Activated CD8-positive, alpha-beta T cell treated with anti-CD3 and anti-CD28 coated beads for 36 hours (primary cell): ENCODE data around the gene COL9A1. TPM values are rescaled to one million over a fixed set of nuclear protein-coding genes. Genes with fewer than 3 reads are reported as not detected.

Experiments used
- ATAC-seq: fragments of 200-7000 bp; cut with Tn5 transposase; one replicate; pipeline ENCODE4 v1.10.0; 2021; ENCODE audit warnings: mild to moderate bottlenecking, moderate library complexity
- CTCF ChIA-PET: fragments of 350-600 bp; sonication (Branson Sonifier 250); formaldehyde crosslinking; loops from one replicate; lab custom pipeline; 2021; ENCODE audit warnings: antibody characterized with exemption; lab: Charles Lee
- POLR2A ChIA-PET: fragments of 350-600 bp; sonication (Branson Sonifier 250); formaldehyde crosslinking; loops from one replicate; lab custom pipeline; 2021; ENCODE audit warnings: antibody characterized with exemption; lab: Charles Lee
- DNase-seq: peaks from one replicate; pipeline ENCODE4 v3.0.0-alpha.2; 2020
- H3K27ac Mint-ChIP-seq: one replicate; pipeline ENCODE4 v1.8.0; 2021; ENCODE audit warnings: mild to moderate bottlenecking, mixed read lengths
- H3K27me3 Mint-ChIP-seq: one replicate; pipeline ENCODE4 v1.8.0; 2021; ENCODE audit warnings: mixed read lengths
- H3K36me3 Mint-ChIP-seq: one replicate; pipeline ENCODE4 v1.8.0; 2021; ENCODE audit warnings: low read depth, mixed read lengths
- H3K4me1 Mint-ChIP-seq: one replicate; pipeline ENCODE4 v1.8.0; 2021; ENCODE audit warnings: low read depth, mixed read lengths
- H3K4me3 Mint-ChIP-seq: one replicate; pipeline ENCODE4 v1.8.0; 2021; ENCODE audit warnings: mild to moderate bottlenecking, moderate library complexity, mixed read lengths
- H3K9me3 Mint-ChIP-seq: one replicate; pipeline ENCODE4 v1.8.0; 2021; ENCODE audit warnings: mixed read lengths
- intact Hi-C: fragments of 100-400 bp; cut with micrococcal nuclease; formaldehyde crosslinking; loops from one replicate; pipeline ENCODE4 v1.10.0; 2022
- total RNA-seq, 2 experiments: library from RNA; stranded (reverse); gene quantifications; one replicate each; pipeline ENCODE4 v1.2.3, GENCODE V29; 2021
- TF ChIP-seq, protein P1 (sequence below): fragments of 200-600 bp; IDR thresholded peaks from one replicate; pipeline ENCODE4 v1.8.0; 2022; ENCODE audit warnings: antibody characterized with exemption, mild to moderate bottlenecking

COL9A1 gene
- total RNA-seq, 2 experiments from 2014 or later = not detected

GRCh38 chr6:70221025-70221714 is 81.7 kb downstream of the COL9A1 start:
- ChIA-PET POLR2A (no interaction called here), CTCF (interaction anchor here (0.6 to 5.7 kb wide), 34 partner anchors 9 to 794 kb away, joined by 3 to 80 read pairs (median 4); partner anchors contain the start of gene FAM135A)
- H3K27ac Mint-ChIP-seq = no peak overlapping the region
- DNase-seq = peak; percentile 7
- H3K4me1 Mint-ChIP-seq = no peaks in the 10 kb centered on the region
- TF ChIP-seq, protein P1, sequence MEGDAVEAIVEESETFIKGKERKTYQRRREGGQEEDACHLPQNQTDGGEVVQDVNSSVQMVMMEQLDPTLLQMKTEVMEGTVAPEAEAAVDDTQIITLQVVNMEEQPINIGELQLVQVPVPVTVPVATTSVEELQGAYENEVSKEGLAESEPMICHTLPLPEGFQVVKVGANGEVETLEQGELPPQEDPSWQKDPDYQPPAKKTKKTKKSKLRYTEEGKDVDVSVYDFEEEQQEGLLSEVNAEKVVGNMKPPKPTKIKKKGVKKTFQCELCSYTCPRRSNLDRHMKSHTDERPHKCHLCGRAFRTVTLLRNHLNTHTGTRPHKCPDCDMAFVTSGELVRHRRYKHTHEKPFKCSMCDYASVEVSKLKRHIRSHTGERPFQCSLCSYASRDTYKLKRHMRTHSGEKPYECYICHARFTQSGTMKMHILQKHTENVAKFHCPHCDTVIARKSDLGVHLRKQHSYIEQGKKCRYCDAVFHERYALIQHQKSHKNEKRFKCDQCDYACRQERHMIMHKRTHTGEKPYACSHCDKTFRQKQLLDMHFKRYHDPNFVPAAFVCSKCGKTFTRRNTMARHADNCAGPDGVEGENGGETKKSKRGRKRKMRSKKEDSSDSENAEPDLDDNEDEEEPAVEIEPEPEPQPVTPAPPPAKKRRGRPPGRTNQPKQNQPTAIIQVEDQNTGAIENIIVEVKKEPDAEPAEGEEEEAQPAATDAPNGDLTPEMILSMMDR = peak; percentile 81
- H3K4me3 Mint-ChIP-seq = no peak overlapping the region
- H3K27me3 Mint-ChIP-seq = peaks cover 10% of the 10 kb centered on the region
- H3K36me3 Mint-ChIP-seq = no peaks in the 10 kb centered on the region
- ATAC-seq = peak; percentile 77
- H3K9me3 Mint-ChIP-seq = no peaks in the 10 kb centered on the region
- intact Hi-C loops = loop anchor here (2.0 kb wide), 1 partner anchor 148 kb away; no protein-coding TSS in a partner anchor

DNA sequence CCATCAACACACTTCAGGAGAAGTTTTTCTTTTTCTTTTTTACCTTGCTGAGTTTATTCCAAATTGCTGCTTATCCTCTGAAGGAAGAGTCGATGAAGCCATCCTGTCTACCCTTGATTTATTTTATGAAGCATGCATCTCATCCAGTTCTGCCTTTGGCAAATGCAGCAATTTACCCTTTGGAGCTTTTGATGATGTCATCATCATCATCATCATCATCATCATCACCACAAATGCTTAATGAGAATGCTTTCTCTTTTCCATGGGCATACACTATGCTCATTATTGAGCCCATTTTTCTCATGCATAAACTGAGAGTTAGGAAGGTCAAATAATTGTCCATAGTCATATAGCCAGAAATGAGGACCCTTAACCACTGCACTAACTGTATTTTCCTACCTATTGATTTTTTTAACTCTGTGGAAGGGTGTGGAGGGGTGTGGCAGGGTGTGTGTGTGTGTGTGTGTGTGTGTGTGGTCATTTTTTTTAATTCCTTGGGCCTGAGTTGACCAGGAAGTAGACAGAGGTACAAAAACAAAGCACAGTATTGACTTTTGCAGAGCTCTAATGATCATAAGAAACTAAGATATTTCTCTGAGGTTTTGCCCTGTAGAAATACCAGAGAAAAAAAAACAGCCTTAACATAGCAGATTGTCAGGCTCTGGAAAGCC is 82.8 kb downstream of the COL9A1 start:
- TF ChIP-seq, protein P1 = no peak
- H3K9me3 Mint-ChIP-seq = no peaks in the 10 kb centered on the region

DNA sequence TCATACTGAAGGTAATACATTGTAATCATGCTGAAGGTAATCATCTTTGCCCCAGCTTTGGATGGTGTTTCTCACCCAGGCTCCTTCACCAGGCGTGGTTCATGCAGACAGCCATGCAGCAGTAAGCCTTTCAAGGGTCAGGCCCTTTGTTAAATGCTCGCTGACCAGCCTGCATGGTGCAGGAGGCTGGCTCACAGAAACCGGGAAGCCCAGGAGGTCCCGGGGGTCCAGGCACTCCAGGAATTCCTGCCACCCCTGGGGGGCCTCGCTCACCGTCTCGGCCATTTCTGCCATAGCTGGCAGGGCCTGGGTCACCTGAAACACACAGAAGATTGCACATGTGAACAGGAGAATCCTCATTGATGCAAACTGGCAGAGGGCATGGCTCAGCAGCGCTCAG is 86.1 kb downstream of the COL9A1 start:
- H3K4me1 Mint-ChIP-seq = no peaks in the 10 kb centered on the region
- H3K4me3 Mint-ChIP-seq = no peak overlapping the region
- TF ChIP-seq, protein P1 = no peak
- H3K27me3 Mint-ChIP-seq = peaks cover 10% of the 10 kb centered on the region
- no peaks in the 10 kb centered on the region for H3K36me3 Mint-ChIP-seq
- DNase-seq (no peak), ATAC-seq (no peak)
- intact Hi-C loops = no loop called here
- POLR2A ChIA-PET = no interaction called here
- H3K9me3 Mint-ChIP-seq = no peaks in the 10 kb centered on the region
- H3K27ac Mint-ChIP-seq = no peak overlapping the region
- CTCF ChIA-PET = interaction anchor here (1.6 to 5.7 kb wide), 2 partner anchors 15 to 153 kb away, joined by 3 to 80 read pairs; no protein-coding TSS in a partner anchor

More for the DNA sequence above, 82.8 kb downstream of the COL9A1 start:
- no peak overlapping the region for H3K27ac Mint-ChIP-seq
- ChIA-PET POLR2A (no interaction called here), CTCF (interaction anchor here (0.9 to 5.7 kb wide), 12 partner anchors 8 to 794 kb away, joined by 3 to 80 read pairs (median 10); no protein-coding TSS in a partner anchor)
- intact Hi-C loops = loop anchor here (2.0 kb wide), 1 partner anchor 149 kb away; no protein-coding TSS in a partner anchor
- no peaks in the 10 kb centered on the region for H3K4me1 Mint-ChIP-seq
- peaks cover 10% of the 10 kb centered on the region for H3K27me3 Mint-ChIP-seq
- DNase-seq = no peak
- H3K4me3 Mint-ChIP-seq = no peak overlapping the region
- H3K36me3 Mint-ChIP-seq = no peaks in the 10 kb centered on the region
- no peak for ATAC-seq

DNA sequence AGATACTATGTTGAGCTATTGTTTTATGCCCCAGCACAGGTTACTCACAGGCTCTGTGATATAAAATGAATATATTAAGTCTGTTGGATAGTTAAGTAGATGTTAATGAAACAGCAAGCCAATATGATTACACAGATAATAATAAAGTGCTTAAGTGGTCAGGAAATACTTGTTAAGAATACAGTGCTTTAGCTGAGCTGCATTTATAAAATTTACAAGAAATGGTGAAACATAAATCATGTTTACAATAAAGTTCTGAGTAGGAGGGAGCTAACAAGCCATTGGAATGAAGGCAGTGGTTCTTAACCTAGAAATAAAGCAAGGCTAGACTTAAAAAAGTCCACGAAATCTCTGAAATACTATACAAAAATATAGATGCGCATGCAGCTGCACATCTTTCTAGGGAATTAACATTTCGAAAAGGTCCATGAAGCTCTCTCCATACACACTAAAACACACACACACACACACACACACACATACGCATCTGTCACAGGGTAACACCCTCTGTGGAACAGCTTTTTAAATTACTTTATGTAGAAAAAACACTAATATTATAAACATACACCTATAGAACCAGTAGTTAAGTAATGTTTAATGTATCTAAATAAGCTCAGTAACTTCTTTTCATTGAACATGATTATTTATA is 87.3 kb downstream of the COL9A1 start:
- Mint-ChIP-seq H3K27me3 (peaks cover 9% of the 10 kb centered on the region), H3K4me3 (no peak overlapping the region), H3K36me3 (no peaks in the 10 kb centered on the region), H3K9me3 (no peaks in the 10 kb centered on the region), H3K27ac (no peak overlapping the region), H3K4me1 (no peaks in the 10 kb centered on the region)
- ChIA-PET CTCF (interaction anchor here (0.8 to 1.0 kb wide), 2 partner anchors 13 to 154 kb away, joined by 3 read pairs; no protein-coding TSS in a partner anchor), POLR2A (no interaction called here)
- TF ChIP-seq, protein P1 = no peak
- DNase-seq (no peak), ATAC-seq (no peak)
- intact Hi-C loops = no loop called here
